ENCODE results near the gene TPM2.

DNA sequence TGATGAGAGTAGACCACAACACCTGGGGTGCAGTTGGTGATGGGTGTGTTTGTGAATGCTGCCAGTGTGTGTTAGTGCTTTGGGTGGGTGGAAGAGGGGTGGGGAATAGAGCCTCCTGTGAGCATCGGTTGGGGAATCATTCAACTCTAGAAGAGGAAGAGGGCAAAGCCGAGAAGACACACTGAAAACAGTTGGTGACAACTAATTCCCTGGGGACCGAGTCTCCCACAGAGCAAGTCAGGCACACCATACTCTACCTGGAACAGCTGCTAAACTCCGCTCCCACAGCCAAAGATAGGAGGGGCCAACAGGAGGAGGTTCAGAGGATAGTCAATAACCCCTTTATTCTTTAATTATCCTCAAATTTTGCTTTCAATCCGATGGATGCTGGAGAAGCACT, 23.2 kb downstream of the TPM2 start:
- no peak for TF ChIP-seq POLR2A (IDR thresholded peaks at IDR 0.05)
- TF ChIP-seq, protein P1, sequence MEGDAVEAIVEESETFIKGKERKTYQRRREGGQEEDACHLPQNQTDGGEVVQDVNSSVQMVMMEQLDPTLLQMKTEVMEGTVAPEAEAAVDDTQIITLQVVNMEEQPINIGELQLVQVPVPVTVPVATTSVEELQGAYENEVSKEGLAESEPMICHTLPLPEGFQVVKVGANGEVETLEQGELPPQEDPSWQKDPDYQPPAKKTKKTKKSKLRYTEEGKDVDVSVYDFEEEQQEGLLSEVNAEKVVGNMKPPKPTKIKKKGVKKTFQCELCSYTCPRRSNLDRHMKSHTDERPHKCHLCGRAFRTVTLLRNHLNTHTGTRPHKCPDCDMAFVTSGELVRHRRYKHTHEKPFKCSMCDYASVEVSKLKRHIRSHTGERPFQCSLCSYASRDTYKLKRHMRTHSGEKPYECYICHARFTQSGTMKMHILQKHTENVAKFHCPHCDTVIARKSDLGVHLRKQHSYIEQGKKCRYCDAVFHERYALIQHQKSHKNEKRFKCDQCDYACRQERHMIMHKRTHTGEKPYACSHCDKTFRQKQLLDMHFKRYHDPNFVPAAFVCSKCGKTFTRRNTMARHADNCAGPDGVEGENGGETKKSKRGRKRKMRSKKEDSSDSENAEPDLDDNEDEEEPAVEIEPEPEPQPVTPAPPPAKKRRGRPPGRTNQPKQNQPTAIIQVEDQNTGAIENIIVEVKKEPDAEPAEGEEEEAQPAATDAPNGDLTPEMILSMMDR (IDR thresholded peaks at IDR 0.05), result no peak
